K562 (cell line): ENCODE results near the gene NDUFV3. TPM values are rescaled to one million over a fixed set of nuclear protein-coding genes. Genes with fewer than 3 reads are reported as not detected.

ENCODE experiments used
- CREB5 ChIP-seq: fragments of 250-450 bp; sonication (Bioruptor Pico); IDR thresholded peaks from 2 replicates; pipeline ENCODE4 v1.5.0; 2020; ENCODE audit warnings: mild to moderate bottlenecking
- FUS ChIP-seq: fragments of 200-400 bp; formaldehyde crosslinking; optimal IDR thresholded peaks from 2 replicates; pipeline ENCODE3; 2017; ENCODE audit warnings: low read depth, low read length
- KAT2B ChIP-seq: IDR thresholded peaks from one replicate; pipeline ENCODE4 v1.6.1; 2012; ENCODE audit warnings: low read depth, mild to moderate bottlenecking, control low read depth, inconsistent platforms, low read length, moderate library complexity
- KAT7 ChIP-seq: sonication (generic); formaldehyde crosslinking; IDR thresholded peaks from 2 replicates; pipeline ENCODE4 v1.8.0; 2022; ENCODE audit warnings: missing genetic modification reagents, mild to moderate bottlenecking, borderline replicate concordance
- KLF16 ChIP-seq: IDR thresholded peaks from 2 replicates; pipeline ENCODE4 v1.6.1; 2016; ENCODE audit warnings: antibody characterized with exemption
- L3MBTL2 ChIP-seq: fragments of 450-650 bp; IDR thresholded peaks from 2 replicates; pipeline ENCODE4 v1.6.1; 2016; ENCODE audit warnings: mild to moderate bottlenecking, moderate library complexity
- MYBL2 ChIP-seq, 2 experiments: fragments of 450-650 bp in 1 of 2; sonication (generic) in 1 of 2; formaldehyde crosslinking in 1 of 2; IDR thresholded peaks; 2 replicates each; pipeline versions ENCODE4 v1.6.1 to v1.8.1; 2017 to 2022; ENCODE audit warnings: borderline replicate concordance in 1 of 2, inconsistent platforms in 1 of 2, low read depth in 1 of 2, mild to moderate bottlenecking in 1 of 2, missing genetic modification reagents in 1 of 2, moderate library complexity in 1 of 2
- POLR3A ChIP-seq: IDR thresholded peaks from 2 replicates; pipeline ENCODE4 v1.6.1; 2011; ENCODE audit warnings: borderline replicate concordance, mild to moderate bottlenecking, moderate library complexity; ENCODE audit not compliant: insufficient read length, insufficient read depth; ENCODE audit errors: extremely low read depth
- PRPF4 ChIP-seq: fragments of 200-400 bp; formaldehyde crosslinking; IDR thresholded peaks from one replicate; pipeline ENCODE4 v1.6.1; 2017; ENCODE audit warnings: low read length, low read depth, mild to moderate bottlenecking; ENCODE audit not compliant: insufficient read depth, poor library complexity, severe bottlenecking
- RAD21 ChIP-seq, 2 experiments: fragments of 250-450 bp in 1 of 2; fragments of 450-650 bp in 1 of 2; sonication (Bioruptor Pico) in 1 of 2; formaldehyde crosslinking in 1 of 2; IDR thresholded peaks in 1 of 2; conservative IDR thresholded peaks in 1 of 2; 2 replicates each; pipeline versions ENCODE4 v1.4.0 to v1.8.0; 2020 to 2022; ENCODE audit warnings: mild to moderate bottlenecking in 2 of 2, moderate library complexity in 1 of 2
- RUNX1 ChIP-seq: sonication (generic); IDR thresholded peaks from 2 replicates; pipeline ENCODE4 v1.6.1; 2016; ENCODE audit warnings: antibody characterized with exemption, low read depth
- ZNF507 ChIP-seq: conservative IDR thresholded peaks from 2 replicates; pipeline ENCODE4 v1.6.1; 2017; ENCODE audit warnings: missing genetic modification characterization, missing compliant biosample characterization
- ZNF695 ChIP-seq: fragments of 450-650 bp; formaldehyde crosslinking; IDR thresholded peaks from 2 replicates; pipeline ENCODE4 v1.4.0; 2020; ENCODE audit warnings: mild to moderate bottlenecking, moderate library complexity
- ZNF766 ChIP-seq: fragments of 200-800 bp; sonication (Bioruptor generic); conservative IDR thresholded peaks from 2 replicates; pipeline ENCODE4 v1.6.1; 2016; ENCODE audit warnings: missing genetic modification characterization, missing compliant biosample characterization
- polyA plus RNA-seq, 8 experiments: library from polyadenylated mRNA; depleted of rRNA in 4 of 8; stranded (reverse) in 5 of 8; unstranded in 3 of 8; fragments of >200 nt; fragmentation: Nextera tagmentation in 2 of 8; fragmentation: Illumina TruSeq in 1 of 8; extraction: Ambion mirVana in 2 of 8; extraction: Trizol in 1 of 8; gene quantifications; 2 replicates each; pipeline versions ENCODE4 v1.2.1 to v1.2.3, GENCODE V29; 2011 to 2014; ENCODE audit warnings: inconsistent platforms in 1 of 8, missing spikeins in 1 of 8
- total RNA-seq, 7 experiments: library from RNA; depleted of rRNA in 6 of 7; stranded (reverse); fragments of >200 nt in 6 of 7; fragmentation: Illumina TruSeq in 2 of 7; extraction: Trizol in 2 of 7; gene quantifications; 2 replicates each; pipeline versions ENCODE4 v1.2.1 to v1.2.3, GENCODE V29; 2011 to 2021; ENCODE audit warnings: low replicate concordance in 1 of 7
- TF ChIP-seq, protein P1 (sequence below): fragments of 450-650 bp; IDR thresholded peaks from 2 replicates; pipeline ENCODE4 v1.6.1; 2016; ENCODE audit warnings: mild to moderate bottlenecking
- TF ChIP-seq, protein P2 (sequence below): fragments of 450-650 bp; formaldehyde crosslinking; IDR thresholded peaks from 2 replicates; pipeline ENCODE4 v1.4.0; 2020; ENCODE audit warnings: mild to moderate bottlenecking, moderate library complexity

The NDUFV3 gene
- total and polyA plus RNA-seq, 9 of the 15 experiments (the other 6 are each of a cell fraction or from before 2014, with no cell fraction given): 19.1 to 87.8 (median 74.3) TPM

GRCh38 chr21:42923553-42924432, 30.7 kb downstream of the NDUFV3 start (continued):
- TF ChIP-seq PRPF4 (no peak), ZNF766 (CRISPR knock-in tag) (peak; percentile 76), POLR3A (no peak), RAD21 (CRISPR knock-in tag; conservative IDR thresholded peaks at IDR 0.05 in 1 of 2, IDR thresholded peaks at IDR 0.05 in 1 of 2) (peak; percentile 99), RUNX1 (no peak), KAT2B (no peak), ZNF695 (CRISPR knock-in tag) (no peak), ZNF507 (tag) (no peak), KAT7 (CRISPR knock-in tag) (no peak; the same call in 1 of the 2 replicates), FUS (no peak), KLF16 (peak; percentile 75), MYBL2 (IDR thresholded peaks at IDR 0.05; ENCODE audit: low read depth) (peak; percentile 59), MYBL2 (CRISPR knock-in tag; IDR thresholded peaks at IDR 0.05; ENCODE audit: borderline replicate concordance) (no peak), L3MBTL2 (peak; percentile 93), CREB5 (CRISPR knock-in tag) (no peak)
- TF ChIP-seq, protein P1, sequence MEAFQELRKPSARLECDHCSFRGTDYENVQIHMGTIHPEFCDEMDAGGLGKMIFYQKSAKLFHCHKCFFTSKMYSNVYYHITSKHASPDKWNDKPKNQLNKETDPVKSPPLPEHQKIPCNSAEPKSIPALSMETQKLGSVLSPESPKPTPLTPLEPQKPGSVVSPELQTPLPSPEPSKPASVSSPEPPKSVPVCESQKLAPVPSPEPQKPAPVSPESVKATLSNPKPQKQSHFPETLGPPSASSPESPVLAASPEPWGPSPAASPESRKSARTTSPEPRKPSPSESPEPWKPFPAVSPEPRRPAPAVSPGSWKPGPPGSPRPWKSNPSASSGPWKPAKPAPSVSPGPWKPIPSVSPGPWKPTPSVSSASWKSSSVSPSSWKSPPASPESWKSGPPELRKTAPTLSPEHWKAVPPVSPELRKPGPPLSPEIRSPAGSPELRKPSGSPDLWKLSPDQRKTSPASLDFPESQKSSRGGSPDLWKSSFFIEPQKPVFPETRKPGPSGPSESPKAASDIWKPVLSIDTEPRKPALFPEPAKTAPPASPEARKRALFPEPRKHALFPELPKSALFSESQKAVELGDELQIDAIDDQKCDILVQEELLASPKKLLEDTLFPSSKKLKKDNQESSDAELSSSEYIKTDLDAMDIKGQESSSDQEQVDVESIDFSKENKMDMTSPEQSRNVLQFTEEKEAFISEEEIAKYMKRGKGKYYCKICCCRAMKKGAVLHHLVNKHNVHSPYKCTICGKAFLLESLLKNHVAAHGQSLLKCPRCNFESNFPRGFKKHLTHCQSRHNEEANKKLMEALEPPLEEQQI: peak; percentile 82
- TF ChIP-seq, protein P2, sequence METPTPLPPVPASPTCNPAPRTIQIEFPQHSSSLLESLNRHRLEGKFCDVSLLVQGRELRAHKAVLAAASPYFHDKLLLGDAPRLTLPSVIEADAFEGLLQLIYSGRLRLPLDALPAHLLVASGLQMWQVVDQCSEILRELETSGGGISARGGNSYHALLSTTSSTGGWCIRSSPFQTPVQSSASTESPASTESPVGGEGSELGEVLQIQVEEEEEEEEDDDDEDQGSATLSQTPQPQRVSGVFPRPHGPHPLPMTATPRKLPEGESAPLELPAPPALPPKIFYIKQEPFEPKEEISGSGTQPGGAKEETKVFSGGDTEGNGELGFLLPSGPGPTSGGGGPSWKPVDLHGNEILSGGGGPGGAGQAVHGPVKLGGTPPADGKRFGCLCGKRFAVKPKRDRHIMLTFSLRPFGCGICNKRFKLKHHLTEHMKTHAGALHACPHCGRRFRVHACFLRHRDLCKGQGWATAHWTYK (CRISPR knock-in tag): no peak
